Hepatocyte (in vitro differentiated cells): ENCODE data around the gene SLC23A2. TPM values are rescaled to one million over a fixed set of nuclear protein-coding genes. Genes with fewer than 3 reads are reported as not detected.

Experiments
- DNase-seq: peaks from one replicate; pipeline ENCODE4 v3.0.0-alpha.2; 2016; ENCODE audit warnings: low spot score
- H2AFZ ChIP-seq: fragments of 200-600 bp; sonication (generic); 2 replicates; pipeline ENCODE4 v1.6.0; 2016; ENCODE audit warnings: antibody characterized with exemption, mild to moderate bottlenecking
- H3K27ac ChIP-seq: fragments of 200-600 bp; sonication (generic); 2 replicates; pipeline ENCODE4 v1.5.1; 2016; ENCODE audit warnings: mild to moderate bottlenecking
- H3K27me3 ChIP-seq: fragments of 200-600 bp; sonication (generic); 2 replicates; pipeline ENCODE4 v1.6.1; 2016
- H3K36me3 ChIP-seq: fragments of 200-600 bp; sonication (generic); replicated peaks from 2 replicates; pipeline ENCODE4 v1.5.1; 2016; ENCODE audit warnings: low read depth; ENCODE audit not compliant: insufficient read depth
- H3K4me1 ChIP-seq: fragments of 200-600 bp; sonication (generic); 2 replicates; pipeline ENCODE4 v1.5.1; 2016; ENCODE audit warnings: mild to moderate bottlenecking, moderate library complexity; ENCODE audit not compliant: insufficient read depth
- H3K4me2 ChIP-seq: fragments of 200-600 bp; sonication (generic); 2 replicates; pipeline ENCODE4 v1.6.0; 2016
- H3K4me3 ChIP-seq: fragments of 200-600 bp; sonication (generic); 2 replicates; pipeline ENCODE4 v1.5.1; 2016; ENCODE audit warnings: mild to moderate bottlenecking
- H3K79me2 ChIP-seq: fragments of 200-600 bp; sonication (generic); 2 replicates; pipeline ENCODE4 v1.6.0; 2017; ENCODE audit warnings: mild to moderate bottlenecking
- H3K9me2 ChIP-seq: fragments of 200-600 bp; sonication (generic); replicated peaks from 2 replicates; pipeline ENCODE4 v1.6.0; 2017; ENCODE audit warnings: mild to moderate bottlenecking; ENCODE audit not compliant: insufficient read depth
- H3K9me3 ChIP-seq: fragments of 200-600 bp; sonication (generic); 2 replicates; pipeline ENCODE4 v1.5.1; 2016; ENCODE audit warnings: low read depth, mild to moderate bottlenecking
- H4K20me1 ChIP-seq: fragments of 200-600 bp; sonication (generic); 2 replicates; pipeline ENCODE4 v1.6.0; 2016; ENCODE audit warnings: mild to moderate bottlenecking; ENCODE audit not compliant: insufficient read depth, poor library complexity, severe bottlenecking
- CTCF ChIP-seq: fragments of 200-600 bp; sonication (generic); IDR thresholded peaks from 2 replicates; pipeline ENCODE4 v1.5.1; 2016; ENCODE audit warnings: antibody characterized with exemption, mild to moderate bottlenecking; ENCODE audit not compliant: poor library complexity
- EZH2 ChIP-seq: fragments of 200-600 bp; sonication (generic); IDR thresholded peaks from 2 replicates; pipeline ENCODE4 v1.6.1; 2016; ENCODE audit warnings: antibody characterized with exemption, mild to moderate bottlenecking, borderline replicate concordance
- EZH2phosphoT487 ChIP-seq: fragments of 200-600 bp; sonication (generic); IDR thresholded peaks from one replicate; pipeline ENCODE4 v1.6.1; 2018; ENCODE audit warnings: antibody characterized with exemption, mild to moderate bottlenecking, low read depth, moderate library complexity; ENCODE audit not compliant: unreplicated experiment, severe bottlenecking
- WGBS: methylation state at CpG from one replicate; pipeline ENCODE4 v1.1.6; 2016; ENCODE audit warnings: low lambda C conversion rate; ENCODE audit errors: missing lambda C conversion rate; 5-methylcytosine and 5-hydroxymethylcytosine counted together
- polyA plus RNA-seq: library from polyadenylated mRNA; unstranded; fragments of >200 nt; fragmentation: Nextera tagmentation; extraction: Ambion mirVana; gene quantifications from 2 replicates; pipeline ENCODE4 v1.2.1, GENCODE V29; 2016
- total RNA-seq: library from RNA; depleted of rRNA; stranded (reverse); fragments of >200 nt; gene quantifications from 2 replicates; pipeline ENCODE4 v1.2.3, GENCODE V29; 2014

The SLC23A2 gene
- total and polyA plus RNA-seq, 2 experiments from 2014 or later, result 8.2 to 13.3 TPM

- Histone ChIP-seq H3K27me3 (no peaks in the 10 kb centered on the region), H4K20me1 (no peaks in the 10 kb centered on the region), H3K4me2 (no peak overlapping the region), H2AFZ (no peak overlapping the region), H3K4me3 (no peak overlapping the region), H3K9me3 (no peaks in the 10 kb centered on the region), H3K9me2 (no peaks in the 10 kb centered on the region), H3K36me3 (no peaks in the 10 kb centered on the region), H3K79me2 (no peaks in the 10 kb centered on the region), H3K4me1 (peaks cover 10% of the 10 kb centered on the region), H3K27ac (no peak overlapping the region)
- DNase-seq, result no peak
- TF ChIP-seq CTCF (no peak), EZH2phosphoT487 (no peak), EZH2 (no peak)
- 93% methylated on average over 8 of the region's 8 CpGs for WGBS
These were observed 106.3 kb downstream of the SLC23A2 start for GRCh38 chr20:4894981-4895381.

GRCh38 chr20:4894409-4894808 is 106.9 kb downstream of the SLC23A2 start:
- peaks cover 10% of the 10 kb centered on the region for H3K4me1 ChIP-seq
- H3K36me3 ChIP-seq, result no peaks in the 10 kb centered on the region
- no peaks in the 10 kb centered on the region for H3K9me2 ChIP-seq
- no peak overlapping the region for H2AFZ ChIP-seq
- no peaks in the 10 kb centered on the region for H4K20me1 ChIP-seq
- no peak for DNase-seq
- H3K27me3 ChIP-seq, result no peaks in the 10 kb centered on the region
- H3K4me3 ChIP-seq, result no peak overlapping the region
- WGBS, result 86% methylated on average over 3 of the region's 3 CpGs
- no peak overlapping the region for H3K4me2 ChIP-seq
- H3K79me2 ChIP-seq, result no peaks in the 10 kb centered on the region
- H3K9me3 ChIP-seq, result no peaks in the 10 kb centered on the region
- TF ChIP-seq EZH2, result no peak
- TF ChIP-seq CTCF, result no peak
- no peak for TF ChIP-seq EZH2phosphoT487
- no peak overlapping the region for H3K27ac ChIP-seq

GRCh38 chr20:4893709-4894108 is 107.6 kb downstream of the SLC23A2 start:
- no peaks in the 10 kb centered on the region for H4K20me1 ChIP-seq
- H3K4me3 ChIP-seq, result no peak overlapping the region
- WGBS, result 96% methylated on average over 7 of the region's 7 CpGs

More at GRCh38 chr20:4893709-4894108, 107.6 kb downstream of the SLC23A2 start:
- H3K4me1 ChIP-seq, result peaks cover 10% of the 10 kb centered on the region
- no peaks in the 10 kb centered on the region for H3K36me3 ChIP-seq
- H3K79me2 ChIP-seq, result no peaks in the 10 kb centered on the region
- H3K9me3 ChIP-seq, result no peaks in the 10 kb centered on the region
- no peaks in the 10 kb centered on the region for H3K27me3 ChIP-seq
- H3K9me2 ChIP-seq, result no peaks in the 10 kb centered on the region
- H3K4me2 ChIP-seq, result no peak overlapping the region
- H3K27ac ChIP-seq, result no peak overlapping the region
- no peak overlapping the region for H2AFZ ChIP-seq
- TF ChIP-seq EZH2 (no peak), CTCF (no peak), EZH2phosphoT487 (no peak)
- DNase-seq, result no peak
